ENCODE results near the gene CCSAP. TPM values are rescaled to one million over a fixed set of nuclear protein-coding genes. Genes with fewer than 3 reads are reported as not detected.
A peak's percentile ranks its signal among the peaks of the same experiment; 100 is the strongest.

Gene CCSAP
- total and polyA plus RNA-seq, 2 of the 4 experiments (the other 2 are of a cell fraction), result 2.3 to 3.8 TPM

DNA sequence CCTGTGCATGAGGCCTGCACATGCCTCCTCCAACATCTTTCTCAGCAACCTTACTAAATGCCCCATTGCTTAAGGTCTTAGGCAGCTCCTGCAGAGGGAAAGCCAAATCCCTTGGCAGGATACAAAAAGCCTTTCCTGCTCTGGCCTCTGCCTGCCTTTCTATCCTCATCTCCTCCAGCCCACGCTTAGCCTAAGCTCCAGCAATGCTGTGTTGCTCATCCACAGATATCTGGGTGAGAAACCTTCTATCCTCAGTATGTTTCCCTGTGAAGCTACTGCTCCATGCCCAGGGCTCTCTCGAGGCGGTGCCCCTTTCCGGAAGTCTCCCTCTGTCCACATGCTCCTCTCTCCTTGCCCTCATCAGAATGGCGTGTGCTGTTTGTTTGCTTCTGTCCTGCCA lies 37.0 kb upstream of the CCSAP start:
- 67% methylated on average over 1 of the region's 5 CpGs; no CpG with 5 or more reads in 1 of the 2 experiments for WGBS, 2 experiments (ENCODE audit: extremely low coverage in 2 of 2, insufficient read length in 1 of 2)
- Histone ChIP-seq H2AFZ (replicated peaks; ENCODE audit: low read length, poor library complexity) (peak overlapping the region; percentile 74), H3K9me3 (ENCODE audit: control insufficient read depth, insufficient read depth, low read length) (no peaks in the 10 kb centered on the region), H3K18ac (ENCODE audit: low read depth, low read length) (no peak overlapping the region), H3K4me3 (ENCODE audit: insufficient read depth, low read depth, low read length) (no peak overlapping the region), H3K4me1 (ENCODE audit: control insufficient read depth, insufficient read depth, low read length) (no peaks in the 10 kb centered on the region), H3K4ac (ENCODE audit: low read depth, low read length) (no peak overlapping the region), H3K36me3 (ENCODE audit: control insufficient read depth, insufficient read depth, low read length) (no peaks in the 10 kb centered on the region), H4K20me1 (ENCODE audit: insufficient read depth, low read length) (no peaks in the 10 kb centered on the region), H2BK20ac (ENCODE audit: low read depth, low read length) (no peak overlapping the region), H3K27ac (ENCODE audit: insufficient read depth, low read length) (no peak overlapping the region), H2BK5ac (ENCODE audit: low read depth, low read length, poor library complexity, severe bottlenecking) (no peak overlapping the region), H3K79me1 (ENCODE audit: low read depth in 1 of 2, low read length in 2 of 2) (no peaks in the 10 kb centered on the region), H3K4me2 (ENCODE audit: low read depth, low read length) (no peak overlapping the region), H2AK9ac (replicated peaks; ENCODE audit: low read depth, low read length, poor library complexity) (no peak overlapping the region), H4K8ac (ENCODE audit: low read depth in 2 of 2, low read length in 2 of 2) (no peak overlapping the region), H4K91ac (ENCODE audit: insufficient read depth, low read depth, low read length) (no peak overlapping the region), H3K9ac (ENCODE audit: low read depth, low read length) (no peak overlapping the region), H3K27me3 (ENCODE audit: control insufficient read depth, insufficient read depth, low read length) (no peaks in the 10 kb centered on the region; the same call in 1 of the 2 replicates), H2AK5ac (ENCODE audit: low read depth, low read length) (no peak overlapping the region), H2BK120ac (ENCODE audit: low read depth, low read length) (no peak overlapping the region), H3K23ac (ENCODE audit: low read depth, low read length) (no peak overlapping the region), H3K14ac (replicated peaks; ENCODE audit: low read depth, low read length) (no peak overlapping the region), H4K5ac (ENCODE audit: low read depth, low read length) (no peak overlapping the region), H3K9me1 (ENCODE audit: insufficient read depth, low read length) (no peaks in the 10 kb centered on the region), H2BK15ac (ENCODE audit: low read depth, low read length) (no peak overlapping the region; the same call in 2 of the 3 replicates), H3K56ac (ENCODE audit: extremely low read depth, insufficient read depth, low read length) (no peak overlapping the region)
- TF ChIP-seq ELK1 (IDR thresholded peaks at IDR 0.05; ENCODE audit: borderline replicate concordance, low read depth, low read length) (no peak), BHLHE40 (IDR thresholded peaks at IDR 0.05; ENCODE audit: low read depth, low read length) (no peak), CHD1 (IDR thresholded peaks at IDR 0.05; ENCODE audit: low read depth, low read length) (no peak), CEBPB (IDR thresholded peaks at IDR 0.05; ENCODE audit: low read depth, low read length) (no peak), MAFK (IDR thresholded peaks at IDR 0.05; ENCODE audit: low read depth, low read length) (no peak), RAD21 (IDR thresholded peaks at IDR 0.05; ENCODE audit: low read length) (no peak), RFX5 (IDR thresholded peaks at IDR 0.05; ENCODE audit: low read depth, low read length) (no peak), POLR2A (IDR thresholded peaks at IDR 0.05; ENCODE audit: low read depth, low read length) (no peak), SMC3 (IDR thresholded peaks at IDR 0.05; ENCODE audit: low read depth, low read length) (no peak), MXI1 (IDR thresholded peaks at IDR 0.05; ENCODE audit: borderline replicate concordance, low read depth, low read length) (no peak), RCOR1 (IDR thresholded peaks at IDR 0.05; ENCODE audit: insufficient replicate concordance, low read length) (no peak), USF2 (IDR thresholded peaks at IDR 0.05; ENCODE audit: low read depth, low read length) (no peak), FOS (IDR thresholded peaks at IDR 0.05; ENCODE audit: low read depth, low read length) (no peak), MAZ (IDR thresholded peaks at IDR 0.05; ENCODE audit: borderline replicate concordance, low read depth, low read length) (no peak), NFE2L2 (IDR thresholded peaks at IDR 0.05; ENCODE audit: low read depth, low read length) (no peak)
- TF ChIP-seq, protein P1, sequence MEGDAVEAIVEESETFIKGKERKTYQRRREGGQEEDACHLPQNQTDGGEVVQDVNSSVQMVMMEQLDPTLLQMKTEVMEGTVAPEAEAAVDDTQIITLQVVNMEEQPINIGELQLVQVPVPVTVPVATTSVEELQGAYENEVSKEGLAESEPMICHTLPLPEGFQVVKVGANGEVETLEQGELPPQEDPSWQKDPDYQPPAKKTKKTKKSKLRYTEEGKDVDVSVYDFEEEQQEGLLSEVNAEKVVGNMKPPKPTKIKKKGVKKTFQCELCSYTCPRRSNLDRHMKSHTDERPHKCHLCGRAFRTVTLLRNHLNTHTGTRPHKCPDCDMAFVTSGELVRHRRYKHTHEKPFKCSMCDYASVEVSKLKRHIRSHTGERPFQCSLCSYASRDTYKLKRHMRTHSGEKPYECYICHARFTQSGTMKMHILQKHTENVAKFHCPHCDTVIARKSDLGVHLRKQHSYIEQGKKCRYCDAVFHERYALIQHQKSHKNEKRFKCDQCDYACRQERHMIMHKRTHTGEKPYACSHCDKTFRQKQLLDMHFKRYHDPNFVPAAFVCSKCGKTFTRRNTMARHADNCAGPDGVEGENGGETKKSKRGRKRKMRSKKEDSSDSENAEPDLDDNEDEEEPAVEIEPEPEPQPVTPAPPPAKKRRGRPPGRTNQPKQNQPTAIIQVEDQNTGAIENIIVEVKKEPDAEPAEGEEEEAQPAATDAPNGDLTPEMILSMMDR (conservative IDR thresholded peaks at IDR 0.05; ENCODE audit: low read depth, low read length), result no peak
- dilution Hi-C loops (cut with HindIII; ENCODE audit: low sequenced_read_pairs, unreplicated experiment), result no loop called here
- intact Hi-C loops (cut with micrococcal nuclease), result no loop called here
- ChIA-PET POLR2A (ENCODE audit: unreplicated experiment) (no interaction called here), CTCF (no interaction called here)
- BruUV-seq (replicated peaks), result no TSS peak
- ATAC-seq (ENCODE audit: low read depth) (peak; percentile 57; the same call in 1 of the 2 replicates), DNase-seq (no peak)
- in situ Hi-C loops (cut with MboI; ENCODE audit: low sequenced_read_pairs), result no loop called here

Measured in IMR-90 (cell line).